Head of caudate nucleus (tissue), 42 donors: Measurements from ENCODE around the gene HOGA1.
A peak's percentile ranks its signal among the peaks of the same experiment; 100 is the strongest.
"Not testable (repeated sequence)": the region's sequence is repeated elsewhere in the genome, so short reads cannot be mapped to it uniquely, and the experiment has no call there.

Source experiments
- DNase-seq, 42 donors: peaks; one replicate each; pipeline versions ENCODE4 v3.0.0 to v3.0.0-alpha.2; 2020 to 2021; ENCODE audit warnings: mixed read lengths in 7 of 42
- intact Hi-C: fragments of 100-400 bp; cut with DNase I; formaldehyde crosslinking; loops from one replicate; pipeline ENCODE4 v1.15.0; 2022

The HOGA1 gene

GRCh38 chr10:97550336-97551149, 33.6 kb upstream of the HOGA1 start:
- peak in 1 of 42 donors; percentile 26 for DNase-seq

GRCh38 chr10:97551271-97551670, 32.9 kb upstream of the HOGA1 start:
- DNase-seq, result no peak
- intact Hi-C loops, result loop anchor here (5.0 kb wide), 3 partner anchors 49 to 104 kb away; partner anchors contain the start of genes EXOSC1 and ZDHHC16

More at GRCh38 chr10:97550336-97551149, 33.6 kb upstream of the HOGA1 start:
- intact Hi-C loops, result loop anchor here (5.0 kb wide), 3 partner anchors 48 to 103 kb away; partner anchors contain the start of genes EXOSC1 and ZDHHC16

GRCh38 chr10:97553575-97554031, 30.6 kb upstream of the HOGA1 start:
- peak; percentile 49 to 89 (median 78) for DNase-seq
- intact Hi-C loops, result loop anchor here (5.0 kb wide), 3 partner anchors 51 to 106 kb away; partner anchors contain the start of genes EXOSC1 and ZDHHC16

- DNase-seq, result not testable (repeated sequence)
- intact Hi-C loops, result loop anchor here (5.0 kb wide), 3 partner anchors 52 to 107 kb away; partner anchors contain the start of genes EXOSC1 and ZDHHC16
Measured at GRCh38 chr10:97554336-97554735, 29.9 kb upstream of the HOGA1 start.

- DNase-seq, intact Hi-C loops: not testable (repeated sequence)
Measured at GRCh38 chr10:97555541-97555940, 28.6 kb upstream of the HOGA1 start.

- DNase-seq, intact Hi-C loops: not testable (repeated sequence)
Measured at GRCh38 chr10:97560731-97561381, 23.3 kb upstream of the HOGA1 start.

GRCh38 chr10:97561386-97562077, 22.7 kb upstream of the HOGA1 start:
- DNase-seq, intact Hi-C loops: not testable (repeated sequence)

- intact Hi-C loops, DNase-seq: not testable (repeated sequence)
Measured at GRCh38 chr10:97562329-97562728, 21.9 kb upstream of the HOGA1 start.

GRCh38 chr10:97563337-97563736, 20.9 kb upstream of the HOGA1 start:
- intact Hi-C loops, result no loop called here
- no peak for DNase-seq

- intact Hi-C loops, result no loop called here
- no peak for DNase-seq
Measured at GRCh38 chr10:97564776-97565175, 19.4 kb upstream of the HOGA1 start.

GRCh38 chr10:97566336-97566996, 17.7 kb upstream of the HOGA1 start:
- intact Hi-C loops, result no loop called here
- DNase-seq, result no peak

- DNase-seq, result no peak
- intact Hi-C loops, result no loop called here
Measured at GRCh38 chr10:97567891-97568290, 16.3 kb upstream of the HOGA1 start.

- DNase-seq, result no peak
- intact Hi-C loops, result loop anchor here (5.0 kb wide), 1 partner anchor 37 kb away; no protein-coding TSS in a partner anchor
Measured at GRCh38 chr10:97570146-97570788, 13.9 kb upstream of the HOGA1 start.

GRCh38 chr10:97570789-97571471, 13.3 kb upstream of the HOGA1 start:
- intact Hi-C loops, result loop anchor here (5.0 kb wide), 1 partner anchor 36 kb away; no protein-coding TSS in a partner anchor
- DNase-seq, result peak in 7 of 42 donors; percentile 18 to 43 (median 22)

- peak in 35 of 42 donors; percentile 38 to 90 (median 64) for DNase-seq
- intact Hi-C loops, result loop anchor here (5.0 kb wide), 1 partner anchor 36 kb away; no protein-coding TSS in a partner anchor
Measured at GRCh38 chr10:97571622-97572021, 12.6 kb upstream of the HOGA1 start.

GRCh38 chr10:97572214-97572989, 11.8 kb upstream of the HOGA1 start, which contains the start of gene ANKRD2:
Gene ANKRD2, plus strand, starts transcription at chr10:97572779. Its CDS starts 10 bp downstream, at chr10:97572789.
- peak; percentile 67 to 93 (median 86) for DNase-seq
- intact Hi-C loops, result loop anchor here (5.0 kb wide), 1 partner anchor 35 kb away; no protein-coding TSS in a partner anchor
